ENCODE measurements around the gene UNC13C. TPM values are rescaled to one million over a fixed set of nuclear protein-coding genes. Genes with fewer than 3 reads are reported as not detected.

UNC13C gene
- total and polyA plus RNA-seq, 2 donors (not counting 3 experiments of a cell fraction or from before 2014, with no cell fraction given), result not detected

- no peak for FAIRE-seq
- no peaks in the 10 kb centered on the region for H3K27me3 ChIP-seq (ENCODE audit: control insufficient read depth in 2 of 2, insufficient read depth in 2 of 2, low read length in 2 of 2)
- ChIA-PET CTCF (no interaction called here), POLR2A (no interaction called here)
- no peak overlapping the region for H3K9ac ChIP-seq (replicated peaks; ENCODE audit: extremely low read depth, insufficient read depth, low read length)
- no peaks in the 10 kb centered on the region for H3K4me1 ChIP-seq (ENCODE audit: control insufficient read depth, extremely low read depth, insufficient read depth, low read length)
- H3K79me2 ChIP-seq (ENCODE audit: control insufficient read depth, insufficient read depth, low read length), result no peaks in the 10 kb centered on the region
- no TSS peak for BruUV-seq (replicated peaks)
- H3K9me1 ChIP-seq (replicated peaks; ENCODE audit: control insufficient read depth, extremely low read depth, insufficient read depth, low read length), result no peaks in the 10 kb centered on the region
- no peaks in the 10 kb centered on the region for H4K20me1 ChIP-seq (replicated peaks; ENCODE audit: control insufficient read depth, extremely low read depth, insufficient read depth, low read length)
- no peak overlapping the region for H3K4me3 ChIP-seq (replicated peaks in 1 of 3; ENCODE audit: insufficient read depth in 1 of 3, low read depth in 1 of 3, low read length in 3 of 3)
- intact Hi-C loops (cut with micrococcal nuclease) (no loop called here), dilution Hi-C loops (cut with MboI; ENCODE audit: extremely low pct_ligation_motif_present, low sequenced_read_pairs) (no loop called here)
- DNase-seq (ENCODE audit: low read depth, low spot score), result no peak
- peak in 1 of 2 donors; percentile 6 for TF ChIP-seq CTCF (IDR thresholded peaks at IDR 0.05; ENCODE audit: extremely low read depth in 1 of 2, insufficient read depth in 1 of 2, low read depth in 1 of 2, low read length in 2 of 2)
- no peak for TF ChIP-seq MYC (IDR thresholded peaks at IDR 0.05; ENCODE audit: low read depth, low read length)
- no peak for TF ChIP-seq FOS (IDR thresholded peaks at IDR 0.05; ENCODE audit: borderline replicate concordance, insufficient read depth, low read length)
- H3K27ac ChIP-seq (ENCODE audit: insufficient read depth, low read depth, low read length), result no peak overlapping the region
- H2AFZ ChIP-seq (ENCODE audit: low read depth, low read length), result no peak overlapping the region
- no peaks in the 10 kb centered on the region for H3K9me3 ChIP-seq (replicated peaks; ENCODE audit: control insufficient read depth, insufficient read depth, low read length)
- no peaks in the 10 kb centered on the region for H3K36me3 ChIP-seq (ENCODE audit: control insufficient read depth in 2 of 2, extremely low read depth in 1 of 2, insufficient read depth in 2 of 2, low read length in 2 of 2)
- no peak overlapping the region for H3K4me2 ChIP-seq (ENCODE audit: insufficient read depth, low read length)
These were observed 295.7 kb downstream of the UNC13C start for GRCh38 chr15:54273928-54274327.

GRCh38 chr15:54277834-54278233 is 299.6 kb downstream of the UNC13C start:
- POLR2A ChIA-PET, result no interaction called here
- CTCF ChIA-PET, result no interaction called here
- Histone ChIP-seq H3K36me3 (ENCODE audit: control insufficient read depth in 2 of 2, extremely low read depth in 1 of 2, insufficient read depth in 2 of 2, low read length in 2 of 2) (no peaks in the 10 kb centered on the region), H3K4me3 (replicated peaks in 1 of 3; ENCODE audit: insufficient read depth in 1 of 3, low read depth in 1 of 3, low read length in 3 of 3) (no peak overlapping the region), H3K79me2 (ENCODE audit: control insufficient read depth, insufficient read depth, low read length) (no peaks in the 10 kb centered on the region), H3K9me3 (replicated peaks; ENCODE audit: control insufficient read depth, insufficient read depth, low read length) (no peaks in the 10 kb centered on the region), H2AFZ (ENCODE audit: low read depth, low read length) (no peak overlapping the region), H3K27me3 (ENCODE audit: control insufficient read depth in 2 of 2, insufficient read depth in 2 of 2, low read length in 2 of 2) (no peaks in the 10 kb centered on the region), H3K9me1 (replicated peaks; ENCODE audit: control insufficient read depth, extremely low read depth, insufficient read depth, low read length) (no peaks in the 10 kb centered on the region), H3K4me1 (ENCODE audit: control insufficient read depth, extremely low read depth, insufficient read depth, low read length) (no peaks in the 10 kb centered on the region), H3K4me2 (ENCODE audit: insufficient read depth, low read length) (no peak overlapping the region), H3K9ac (replicated peaks; ENCODE audit: extremely low read depth, insufficient read depth, low read length) (no peak overlapping the region), H3K27ac (ENCODE audit: insufficient read depth, low read depth, low read length) (no peak overlapping the region), H4K20me1 (replicated peaks; ENCODE audit: control insufficient read depth, extremely low read depth, insufficient read depth, low read length) (no peaks in the 10 kb centered on the region)
- intact Hi-C loops (cut with micrococcal nuclease) (no loop called here), dilution Hi-C loops (cut with MboI; ENCODE audit: extremely low pct_ligation_motif_present, low sequenced_read_pairs) (no loop called here)
- BruUV-seq (replicated peaks), result no TSS peak
- DNase-seq (ENCODE audit: low read depth, low spot score), result no peak
- no peak for FAIRE-seq
- no peak for TF ChIP-seq POLR2AphosphoS5 (IDR thresholded peaks at IDR 0.05; ENCODE audit: insufficient read depth, low read depth, low read length)
- TF ChIP-seq EZH2 (IDR thresholded peaks at IDR 0.05; ENCODE audit: borderline replicate concordance, low read depth, low read length, severe bottlenecking), result no peak
- TF ChIP-seq MAX (IDR thresholded peaks at IDR 0.05; ENCODE audit: insufficient read depth, insufficient read length), result no peak
- TF ChIP-seq FOS (IDR thresholded peaks at IDR 0.05; ENCODE audit: borderline replicate concordance, insufficient read depth, low read length), result no peak
- no peak for TF ChIP-seq JUN (IDR thresholded peaks at IDR 0.05; ENCODE audit: borderline replicate concordance, insufficient read depth, insufficient read length, low read depth)
- no peak for TF ChIP-seq CTCF (IDR thresholded peaks at IDR 0.05; ENCODE audit: extremely low read depth in 1 of 2, insufficient read depth in 1 of 2, low read depth in 1 of 2, low read length in 2 of 2)
- no peak for TF ChIP-seq GATA2 (IDR thresholded peaks at IDR 0.05; ENCODE audit: insufficient read depth, insufficient read length, low read depth, low read length)
- TF ChIP-seq POLR2A (IDR thresholded peaks at IDR 0.05; ENCODE audit: low read depth, low read length), result no peak
- no peak for TF ChIP-seq MYC (IDR thresholded peaks at IDR 0.05; ENCODE audit: low read depth, low read length)

Measured in endothelial cell of umbilical vein (primary cell).